Common myeloid progenitor, CD34-positive (primary cell): ENCODE results near the gene SLC22A14.

ENCODE experiments used
- CTCF ChIA-PET: fragments of 350-600 bp; sonication (Branson Sonifier 250); formaldehyde crosslinking; loops from one replicate; lab custom pipeline; 2021; ENCODE audit warnings: antibody characterized with exemption; lab: Charles Lee
- POLR2A ChIA-PET: fragments of 350-600 bp; sonication (Branson Sonifier 250); formaldehyde crosslinking; loops from one replicate; lab custom pipeline; 2021; ENCODE audit warnings: antibody characterized with exemption; lab: Charles Lee
- DNase-seq, 3 donors: peaks; one replicate each; pipeline versions ENCODE4 v3.0.0 to v3.0.0-alpha.2; 2013
- H3K27ac ChIP-seq, 2 experiments: 1 replicate in 1 of 2; 2 replicates in 1 of 2; pipeline ENCODE4 v1.7.0; 2013; ENCODE audit warnings: inconsistent platforms in 2 of 2, low read length in 2 of 2, mild to moderate bottlenecking in 2 of 2, low read depth in 1 of 2, moderate library complexity in 1 of 2; ENCODE audit not compliant: severe bottlenecking in 2 of 2, insufficient read depth in 1 of 2, poor library complexity in 1 of 2
- H3K27me3 ChIP-seq, 5 experiments: replicated peaks in 2 of 5; 1 replicate in 3 of 5; 2 replicates in 2 of 5; pipeline versions ENCODE4 v1.6.1 to v1.7.0; 2013; ENCODE audit warnings: low read length in 4 of 5, mild to moderate bottlenecking in 2 of 5, moderate library complexity in 2 of 5, inconsistent platforms in 1 of 5; ENCODE audit not compliant: insufficient read depth in 5 of 5, control insufficient read depth in 4 of 5
- H3K36me3 ChIP-seq, 4 experiments: 1 replicate in 2 of 4; 2 replicates in 2 of 4; pipeline versions ENCODE4 v1.6.1 to v1.7.0; 2013; ENCODE audit warnings: low read length in 3 of 4, control low read depth in 1 of 4, mild to moderate bottlenecking in 1 of 4; ENCODE audit not compliant: control insufficient read depth in 4 of 4, insufficient read depth in 4 of 4
- H3K4me1 ChIP-seq, 4 experiments: 1 replicate in 3 of 4; 2 replicates in 1 of 4; pipeline versions ENCODE4 v1.6.1 to v1.7.1; 2013; ENCODE audit warnings: low read length in 3 of 4, mild to moderate bottlenecking in 3 of 4, control low read depth in 1 of 4, inconsistent platforms in 1 of 4, moderate library complexity in 1 of 4; ENCODE audit not compliant: control insufficient read depth in 4 of 4, insufficient read depth in 4 of 4; ENCODE audit errors: control extremely low read depth in 1 of 4
- H3K4me3 ChIP-seq, 7 experiments: 1 replicate in 4 of 7; 2 replicates in 3 of 7; pipeline versions ENCODE4 v1.5.1 to v1.7.0; 2013; ENCODE audit warnings: mild to moderate bottlenecking in 7 of 7, low read length in 6 of 7, moderate library complexity in 6 of 7, inconsistent platforms in 2 of 7, low read depth in 2 of 7, control low read depth in 1 of 7; ENCODE audit not compliant: insufficient read depth in 4 of 7, control insufficient read depth in 1 of 7; ENCODE audit errors: extremely low read depth in 1 of 7
- H3K9me3 ChIP-seq, 5 experiments: 1 replicate in 4 of 5; 2 replicates in 1 of 5; pipeline versions ENCODE4 v1.6.1 to v1.7.1; 2013; ENCODE audit warnings: low read length in 4 of 5, mild to moderate bottlenecking in 2 of 5, inconsistent platforms in 1 of 5, low read depth in 1 of 5, moderate library complexity in 1 of 5; ENCODE audit not compliant: control insufficient read depth in 4 of 5, insufficient read depth in 2 of 5; ENCODE audit errors: control extremely low read depth in 1 of 5
- whole genome bisulfite sequencing: methylation state at CpG from one replicate; pipeline ENCODE4 v1.1.5; 2013; ENCODE audit not compliant: insufficient coverage; 5-methylcytosine and 5-hydroxymethylcytosine counted together

The SLC22A14 gene

GRCh38 chr3:38247366-38248035, 34.6 kb upstream of the SLC22A14 start:
- ChIA-PET POLR2A (no interaction called here), CTCF (interaction anchor here (1.1 to 1.7 kb wide), 5 partner anchors 10 to 131 kb away, joined by 3 to 4 read pairs (median 3); no protein-coding TSS in a partner anchor)
- Histone ChIP-seq H3K9me3 (no peaks in the 10 kb centered on the region), H3K27ac (no peak overlapping the region), H3K4me3 (no peak overlapping the region), H3K36me3 (peaks cover 22 to 66% (median 42%) of the 10 kb centered on the region in 4 experiments), H3K4me1 (no peaks in the 10 kb centered on the region), H3K27me3 (no peaks in the 10 kb centered on the region)
- DNase-seq: no peak

- WGBS: 86% methylated on average over 1 of the region's 2 CpGs
- Histone ChIP-seq H3K27me3 (no peaks in the 10 kb centered on the region), H3K27ac (no peak overlapping the region), H3K36me3 (peaks cover 31 to 84% (median 55%) of the 10 kb centered on the region in 4 experiments), H3K4me1 (no peaks in the 10 kb centered on the region), H3K9me3 (no peaks in the 10 kb centered on the region), H3K4me3 (no peak overlapping the region)
- ChIA-PET CTCF (no interaction called here), POLR2A (no interaction called here)
- DNase-seq: no peak
Measured at GRCh38 chr3:38250198-38250597, 31.9 kb upstream of the SLC22A14 start.

DNA sequence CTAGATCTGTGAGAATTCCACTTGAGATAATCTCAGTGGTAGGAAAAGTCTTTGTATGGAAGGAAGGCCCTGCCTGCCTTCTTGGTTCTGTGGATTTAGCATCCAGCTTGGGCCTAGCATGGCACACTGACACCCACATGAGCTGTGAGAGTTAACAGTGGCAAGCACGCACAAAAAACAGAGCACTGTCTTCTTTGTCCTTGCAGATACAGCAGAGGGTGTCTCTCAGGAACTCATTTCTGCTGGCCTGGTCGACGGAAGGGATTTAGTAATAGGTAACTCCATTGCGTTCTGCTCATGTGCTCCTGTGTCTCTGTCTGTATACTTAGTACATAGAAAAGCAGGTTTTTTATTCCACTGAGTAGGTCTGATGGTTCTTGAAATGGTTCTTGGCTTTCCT, 30.9 kb upstream of the SLC22A14 start:
- Histone ChIP-seq H3K27ac (no peak overlapping the region), H3K9me3 (no peaks in the 10 kb centered on the region), H3K4me3 (no peak overlapping the region), H3K4me1 (no peaks in the 10 kb centered on the region), H3K36me3 (peaks cover 26 to 78% (median 50%) of the 10 kb centered on the region in 4 experiments), H3K27me3 (no peaks in the 10 kb centered on the region)
- POLR2A ChIA-PET: no interaction called here
- WGBS: 96% methylated on average over 4 of the region's 4 CpGs
- no peak for DNase-seq
- CTCF ChIA-PET: interaction anchor here (1.1 to 1.4 kb wide), 2 partner anchors 11 to 20 kb away, joined by 4 to 5 read pairs; no protein-coding TSS in a partner anchor

GRCh38 chr3:38253704-38254103, 28.4 kb upstream of the SLC22A14 start:
- H3K36me3 ChIP-seq: peaks cover 21 to 60% (median 39%) of the 10 kb centered on the region in 4 experiments
- no peak overlapping the region for H3K4me3 ChIP-seq
- H3K4me1 ChIP-seq: peaks cover 0 to 7% (median 3%) of the 10 kb centered on the region in 4 experiments
- no peaks in the 10 kb centered on the region for H3K9me3 ChIP-seq
- H3K27me3 ChIP-seq: no peaks in the 10 kb centered on the region
- no peak overlapping the region for H3K27ac ChIP-seq
- 100% methylated on average over 1 of the region's 4 CpGs for WGBS
- no peak for DNase-seq
- ChIA-PET CTCF (no interaction called here), POLR2A (no interaction called here)

- Histone ChIP-seq H3K36me3 (peaks cover 18 to 49% (median 38%) of the 10 kb centered on the region in 4 experiments), H3K27me3 (no peaks in the 10 kb centered on the region), H3K4me3 (no peak overlapping the region), H3K9me3 (no peaks in the 10 kb centered on the region), H3K27ac (no peak overlapping the region), H3K4me1 (peaks cover 0 to 10% (median 4%) of the 10 kb centered on the region in 4 experiments)
- ChIA-PET POLR2A (no interaction called here), CTCF (no interaction called here)
- WGBS: 100% methylated on average over 2 of the region's 2 CpGs
- no peak for DNase-seq
Measured at GRCh38 chr3:38254872-38255271, 27.2 kb upstream of the SLC22A14 start.

- POLR2A ChIA-PET: no interaction called here
- Histone ChIP-seq H3K9me3 (no peaks in the 10 kb centered on the region), H3K27me3 (no peaks in the 10 kb centered on the region), H3K4me3 (no peak overlapping the region), H3K4me1 (peaks cover 0 to 15% (median 6%) of the 10 kb centered on the region in 4 experiments), H3K36me3 (peaks cover 14 to 44% (median 34%) of the 10 kb centered on the region in 4 experiments), H3K27ac (no peak overlapping the region)
- no peak for DNase-seq
- 100% methylated on average over 1 of the region's 1 CpG for WGBS
- CTCF ChIA-PET: no interaction called here
Measured at GRCh38 chr3:38255627-38256026, 26.5 kb upstream of the SLC22A14 start.

DNA sequence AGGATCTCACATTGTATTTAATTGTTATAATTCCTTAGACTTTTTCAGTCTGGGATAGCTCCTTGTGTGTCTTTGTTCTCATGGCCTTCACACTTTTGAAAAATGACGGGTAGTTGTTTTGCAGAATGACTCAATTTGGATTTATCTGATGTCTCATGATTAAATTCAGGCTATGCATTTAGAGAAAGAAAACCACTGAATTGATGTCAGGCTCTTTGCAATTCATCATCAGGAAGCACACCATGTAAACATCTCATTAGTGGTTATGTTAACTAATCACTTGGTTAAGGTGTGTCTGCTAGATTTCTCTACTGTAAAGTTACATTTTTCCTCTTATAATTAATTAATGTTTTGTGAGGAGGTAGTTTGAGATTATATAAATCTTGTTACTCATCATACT, 24.5 kb upstream of the SLC22A14 start:
- CTCF ChIA-PET: interaction anchor here (1.0 kb wide), 1 partner anchor 41 kb away, joined by 4 read pairs; no protein-coding TSS in a partner anchor
- Histone ChIP-seq H3K36me3 (peaks cover 14 to 33% (median 23%) of the 10 kb centered on the region in 4 experiments), H3K4me3 (no peak overlapping the region), H3K27ac (no peak overlapping the region), H3K4me1 (peaks cover 0 to 15% (median 6%) of the 10 kb centered on the region in 4 experiments), H3K27me3 (no peaks in the 10 kb centered on the region), H3K9me3 (no peaks in the 10 kb centered on the region)
- POLR2A ChIA-PET: no interaction called here
- peak in 2 of 3 donors; percentile 47 to 57 for DNase-seq
- 43% methylated on average over 1 of the region's 1 CpG for WGBS
